ENCODE measurements around the gene EYA3. TPM values are rescaled to one million over a fixed set of nuclear protein-coding genes. Genes with fewer than 3 reads are reported as not detected.

The EYA3 gene
- total RNA-seq, 1 donor from 2014 or later = 9.9 TPM

DNA sequence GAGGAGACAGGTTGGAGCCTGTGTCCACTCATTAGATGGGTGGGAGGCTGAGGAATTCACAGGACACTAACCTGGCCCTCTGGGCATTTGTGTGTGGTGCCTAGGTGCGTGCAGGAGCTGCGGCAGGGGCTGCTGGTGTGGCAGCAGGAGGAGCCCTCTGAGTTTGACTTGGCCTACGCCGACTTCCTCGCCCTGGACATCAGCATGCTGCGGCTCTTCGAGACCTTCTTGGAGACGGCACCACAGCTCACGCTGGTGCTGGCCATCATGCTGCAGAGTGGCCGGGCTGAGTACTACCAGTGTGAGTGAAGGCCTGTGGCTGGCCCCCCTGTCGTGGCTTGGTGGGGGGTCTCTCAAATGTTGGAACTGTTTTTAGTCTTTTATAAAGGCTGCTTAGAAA is 125.0 kb downstream of the EYA3 start:
- Histone ChIP-seq H3K27me3 (ENCODE audit: control insufficient read depth in 3 of 3, insufficient read depth in 3 of 3, low read length in 3 of 3) (no peaks in the 10 kb centered on the region), H3K9ac (ENCODE audit: low read depth in 1 of 3, low read length in 3 of 3) (no peak overlapping the region), H3K27ac (ENCODE audit: low read depth, low read length) (no peak overlapping the region), H3K9me3 (ENCODE audit: control insufficient read depth in 3 of 3, low read length in 3 of 3) (no peaks in the 10 kb centered on the region), H3K36me3 (ENCODE audit: control insufficient read depth in 3 of 3, insufficient read depth in 3 of 3, low read length in 3 of 3) (peaks cover 18 to 28% (median 25%) of the 10 kb centered on the region in 3 donors), H3K4me1 (ENCODE audit: control insufficient read depth in 3 of 3, insufficient read depth in 3 of 3, low read length in 3 of 3) (peaks cover 16 to 21% (median 16%) of the 10 kb centered on the region in 3 donors), H3K4me3 (ENCODE audit: low read length in 3 of 3) (no peak overlapping the region)

DNA sequence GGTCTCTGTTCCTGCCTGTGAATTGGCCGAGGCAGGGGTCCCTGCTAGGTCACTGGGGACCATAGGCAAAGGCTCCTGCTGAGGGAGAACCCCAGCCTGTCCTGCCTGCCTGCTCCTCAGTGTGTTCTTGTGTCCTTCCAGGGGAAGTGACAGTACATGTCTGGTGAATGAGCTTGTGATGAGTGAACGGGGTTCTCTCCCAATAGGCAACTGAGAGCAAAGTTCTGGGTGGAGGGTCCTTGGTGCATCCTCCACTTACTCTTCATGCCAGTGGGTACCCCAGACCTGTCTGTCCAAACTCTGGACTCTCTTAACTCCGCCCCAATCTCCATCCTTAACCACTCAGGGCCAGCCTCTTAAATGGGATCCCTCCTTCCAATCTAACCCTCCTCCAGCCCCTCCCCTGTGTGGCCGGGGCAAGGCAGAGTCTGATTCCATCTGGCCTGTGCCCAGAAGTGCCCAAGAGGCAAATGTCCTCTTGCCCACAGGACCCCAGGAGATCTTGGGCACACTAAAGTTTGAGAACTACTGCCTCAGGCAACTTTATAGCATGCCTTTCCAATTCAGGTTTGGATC is 126.7 kb downstream of the EYA3 start:
- peak overlapping the region in 1 of 3 donors; percentile 87 for H3K9ac ChIP-seq (ENCODE audit: low read depth in 1 of 3, low read length in 3 of 3)
- peaks cover 16 to 18% (median 16%) of the 10 kb centered on the region in 3 donors for H3K4me1 ChIP-seq (ENCODE audit: control insufficient read depth in 3 of 3, insufficient read depth in 3 of 3, low read length in 3 of 3)
- peak overlapping the region in 1 of 3 donors; percentile 86 for H3K4me3 ChIP-seq (ENCODE audit: low read length in 3 of 3)
- H3K27ac ChIP-seq (ENCODE audit: low read depth, low read length) = no peak overlapping the region
- H3K27me3 ChIP-seq (ENCODE audit: control insufficient read depth in 3 of 3, insufficient read depth in 3 of 3, low read length in 3 of 3) = no peaks in the 10 kb centered on the region
- H3K9me3 ChIP-seq (ENCODE audit: control insufficient read depth in 3 of 3, low read length in 3 of 3) = no peaks in the 10 kb centered on the region
- H3K36me3 ChIP-seq (ENCODE audit: control insufficient read depth in 3 of 3, insufficient read depth in 3 of 3, low read length in 3 of 3) = peaks cover 13 to 17% (median 16%) of the 10 kb centered on the region in 3 donors

DNA sequence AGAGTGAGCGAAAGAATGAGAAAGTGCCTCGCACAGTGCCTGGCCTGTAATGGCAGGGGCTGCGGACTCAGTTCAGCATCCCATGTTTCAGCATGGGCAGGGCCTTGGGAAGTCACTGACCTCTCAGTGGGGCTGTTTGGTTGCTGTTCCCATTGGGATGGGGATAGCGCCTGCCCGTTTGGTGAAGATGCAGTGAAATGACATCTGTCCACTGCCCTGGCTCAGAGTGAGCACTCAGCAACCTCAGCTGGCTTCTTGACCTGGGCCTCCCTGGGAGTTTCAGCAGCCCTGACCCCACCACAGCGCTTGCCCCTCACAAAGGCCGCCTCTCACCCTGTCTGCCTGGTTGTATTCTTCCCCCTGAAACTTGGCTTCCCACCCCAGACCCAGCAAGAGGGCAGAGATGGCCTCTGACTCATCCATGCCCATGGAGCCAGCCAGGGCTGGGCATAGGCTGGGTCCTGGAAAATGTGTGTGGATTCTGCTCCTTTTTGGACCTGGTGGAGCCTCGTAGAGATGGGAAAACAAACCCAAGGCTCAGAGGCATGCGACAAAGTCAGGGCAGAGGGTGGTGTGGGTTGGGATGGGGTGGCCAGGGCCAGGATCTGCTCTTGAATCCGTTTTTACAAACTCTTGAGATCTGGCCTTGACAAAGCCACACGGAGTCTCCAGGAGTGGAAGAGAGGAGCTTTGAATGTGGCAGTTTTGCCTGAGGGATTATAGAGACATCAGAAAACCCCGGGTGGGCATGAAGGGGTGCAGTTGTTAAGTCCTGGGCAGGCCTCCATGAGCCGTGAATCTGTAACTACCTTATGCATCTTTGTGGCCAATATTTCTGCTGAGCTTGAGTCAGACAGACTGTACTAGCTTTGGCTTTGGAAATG is 127.4 kb downstream of the EYA3 start:
- Histone ChIP-seq H3K27me3 (ENCODE audit: control insufficient read depth in 3 of 3, insufficient read depth in 3 of 3, low read length in 3 of 3) (no peaks in the 10 kb centered on the region), H3K9ac (ENCODE audit: low read depth in 1 of 3, low read length in 3 of 3) (peak overlapping the region; percentile 87 to 93 (median 88)), H3K27ac (ENCODE audit: low read depth, low read length) (peak overlapping the region; percentile 39), H3K4me3 (ENCODE audit: low read length in 3 of 3) (peak overlapping the region; percentile 86 to 89 (median 86)), H3K9me3 (ENCODE audit: control insufficient read depth in 3 of 3, low read length in 3 of 3) (no peaks in the 10 kb centered on the region), H3K36me3 (ENCODE audit: control insufficient read depth in 3 of 3, insufficient read depth in 3 of 3, low read length in 3 of 3) (peaks cover 8 to 13% (median 11%) of the 10 kb centered on the region in 3 donors), H3K4me1 (ENCODE audit: control insufficient read depth in 3 of 3, insufficient read depth in 3 of 3, low read length in 3 of 3) (peaks cover 16 to 18% (median 16%) of the 10 kb centered on the region in 3 donors)

DNA sequence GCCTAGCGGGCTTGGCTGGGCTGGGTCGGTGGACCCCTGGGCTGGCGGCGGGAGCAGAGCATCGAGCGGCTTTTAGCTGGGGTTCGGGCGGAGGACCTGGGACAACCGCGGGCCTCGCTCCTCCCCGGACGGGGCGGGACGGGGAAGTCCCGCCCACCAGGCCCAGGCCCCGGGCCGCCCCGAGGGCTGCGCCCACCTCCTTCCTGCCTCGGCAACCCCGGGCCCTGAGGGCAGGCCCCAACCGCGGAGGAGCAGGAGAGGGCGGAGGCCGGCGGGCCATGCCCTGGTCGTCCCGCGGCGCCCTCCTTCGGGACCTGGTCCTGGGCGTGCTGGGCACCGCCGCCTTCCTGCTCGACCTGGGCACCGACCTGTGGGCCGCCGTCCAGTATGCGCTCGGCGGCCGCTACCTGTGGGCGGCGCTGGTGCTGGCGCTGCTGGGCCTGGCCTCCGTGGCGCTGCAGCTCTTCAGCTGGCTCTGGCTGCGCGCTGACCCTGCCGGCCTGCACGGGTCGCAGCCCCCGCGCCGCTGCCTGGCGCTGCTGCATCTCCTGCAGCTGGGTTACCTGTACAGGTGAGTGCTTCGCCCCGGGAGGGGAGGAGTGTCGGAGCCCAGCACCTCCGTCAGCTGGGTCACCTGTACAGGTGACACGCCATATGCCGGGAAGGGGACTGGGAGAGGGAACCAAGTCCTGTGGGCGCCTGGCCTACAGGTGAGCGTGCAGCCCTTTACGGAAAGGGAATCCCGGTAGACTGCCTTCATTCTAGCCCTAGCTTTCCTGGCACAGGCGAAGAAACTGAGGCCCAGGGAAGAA is 128.4 kb downstream of the EYA3 start, which contains the start of gene XKR8:
XKR8 (plus strand) TSS at position 182 of the 812 bp plus-strand sequence; CDS start at position 279, 97 bp downstream.
- peaks cover 16 to 18% (median 16%) of the 10 kb centered on the region in 3 donors for H3K4me1 ChIP-seq (ENCODE audit: control insufficient read depth in 3 of 3, insufficient read depth in 3 of 3, low read length in 3 of 3)
- H3K9ac ChIP-seq (ENCODE audit: low read depth in 1 of 3, low read length in 3 of 3) = peak within 1 kb of the TSS; percentile 87 to 93 (median 88)
- peaks cover 7 to 10% (median 8%) of the 10 kb centered on the region in 3 donors for H3K36me3 ChIP-seq (ENCODE audit: control insufficient read depth in 3 of 3, insufficient read depth in 3 of 3, low read length in 3 of 3)
- H3K27me3 ChIP-seq (ENCODE audit: control insufficient read depth in 3 of 3, insufficient read depth in 3 of 3, low read length in 3 of 3) = no peaks in the 10 kb centered on the region
- H3K9me3 ChIP-seq (ENCODE audit: control insufficient read depth in 3 of 3, low read length in 3 of 3) = no peaks in the 10 kb centered on the region
- H3K4me3 ChIP-seq (ENCODE audit: low read length in 3 of 3) = peak within 1 kb of the TSS; percentile 86 to 89 (median 86)
- peak within 1 kb of the TSS; percentile 74 for H3K27ac ChIP-seq (ENCODE audit: low read depth, low read length)

DNA sequence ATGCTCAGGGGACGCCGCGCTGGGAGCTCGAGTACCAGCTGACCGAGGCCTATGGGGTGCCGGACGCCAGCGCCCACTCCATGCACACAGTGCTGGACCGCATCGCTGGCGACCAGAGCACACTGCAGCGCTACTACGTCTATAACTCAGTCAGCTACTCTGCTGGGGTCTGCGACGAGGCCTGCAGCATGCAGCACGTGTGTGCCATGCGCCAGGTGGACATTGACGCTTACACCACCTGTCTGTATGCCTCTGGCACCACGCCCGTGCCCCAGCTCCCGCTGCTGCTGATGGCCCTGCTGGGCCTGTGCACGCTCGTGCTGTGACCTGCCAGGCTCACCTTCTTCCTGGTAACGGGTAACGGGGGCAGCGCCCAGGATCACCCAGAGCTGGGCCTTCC is 129.9 kb downstream of the EYA3 start:
- H3K4me3 ChIP-seq (ENCODE audit: low read length in 3 of 3) = no peak overlapping the region
- H3K27me3 ChIP-seq (ENCODE audit: control insufficient read depth in 3 of 3, insufficient read depth in 3 of 3, low read length in 3 of 3) = no peaks in the 10 kb centered on the region
- peaks cover 16 to 18% (median 16%) of the 10 kb centered on the region in 3 donors for H3K4me1 ChIP-seq (ENCODE audit: control insufficient read depth in 3 of 3, insufficient read depth in 3 of 3, low read length in 3 of 3)
- peaks cover 0 to 3% (median under 1%) of the 10 kb centered on the region in 3 donors for H3K36me3 ChIP-seq (ENCODE audit: control insufficient read depth in 3 of 3, insufficient read depth in 3 of 3, low read length in 3 of 3)
- H3K9me3 ChIP-seq (ENCODE audit: control insufficient read depth in 3 of 3, low read length in 3 of 3) = no peaks in the 10 kb centered on the region
- H3K9ac ChIP-seq (ENCODE audit: low read depth in 1 of 3, low read length in 3 of 3) = no peak overlapping the region
- H3K27ac ChIP-seq (ENCODE audit: low read depth, low read length) = no peak overlapping the region

DNA sequence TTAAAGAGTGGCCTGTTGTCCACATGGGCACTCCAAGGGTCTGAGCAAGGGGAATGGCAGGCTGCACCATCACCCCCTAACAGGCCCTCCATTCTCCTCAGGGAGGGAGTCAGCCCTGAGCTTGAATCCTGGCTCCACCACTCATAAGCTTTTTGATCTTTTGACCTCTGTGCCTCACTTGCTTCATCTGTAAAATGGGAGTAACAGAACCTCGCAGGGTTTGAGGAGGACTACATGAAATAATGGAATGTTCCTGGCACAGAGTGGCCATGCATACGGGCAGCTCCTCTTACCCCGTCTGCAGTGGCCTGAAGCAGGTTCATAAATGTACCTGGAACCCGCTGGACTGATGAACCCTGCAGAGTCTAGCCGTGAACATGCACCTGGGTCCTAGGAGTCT is 130.8 kb downstream of the EYA3 start:
- Histone ChIP-seq H3K4me1 (ENCODE audit: control insufficient read depth in 3 of 3, insufficient read depth in 3 of 3, low read length in 3 of 3) (peaks cover 16 to 18% (median 16%) of the 10 kb centered on the region in 3 donors), H3K9ac (ENCODE audit: low read depth in 1 of 3, low read length in 3 of 3) (no peak overlapping the region), H3K9me3 (ENCODE audit: control insufficient read depth in 3 of 3, low read length in 3 of 3) (no peaks in the 10 kb centered on the region), H3K27me3 (ENCODE audit: control insufficient read depth in 3 of 3, insufficient read depth in 3 of 3, low read length in 3 of 3) (no peaks in the 10 kb centered on the region), H3K36me3 (ENCODE audit: control insufficient read depth in 3 of 3, insufficient read depth in 3 of 3, low read length in 3 of 3) (no peaks in the 10 kb centered on the region), H3K4me3 (ENCODE audit: low read length in 3 of 3) (no peak overlapping the region), H3K27ac (ENCODE audit: low read depth, low read length) (no peak overlapping the region)

DNA sequence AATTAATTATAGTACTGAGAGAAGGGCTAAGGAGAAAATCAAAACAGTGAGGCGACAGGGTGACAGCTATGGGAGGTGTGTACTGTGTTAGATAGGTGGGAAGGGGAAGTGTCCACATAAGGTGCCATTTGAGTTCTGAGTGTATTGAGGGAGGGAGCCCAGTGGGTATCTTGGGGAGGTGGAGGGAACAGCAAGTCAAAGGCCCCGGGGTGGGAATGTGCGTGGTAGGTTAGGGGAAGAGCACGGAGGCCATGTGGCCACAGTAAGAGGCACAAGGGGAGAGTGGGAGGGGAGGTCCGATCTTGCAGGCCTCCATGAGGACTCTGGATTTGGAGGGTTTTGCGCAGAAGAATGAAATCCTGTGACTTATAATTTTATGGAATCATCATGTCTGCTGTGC is 131.6 kb downstream of the EYA3 start:
- Histone ChIP-seq H3K9me3 (ENCODE audit: control insufficient read depth in 3 of 3, low read length in 3 of 3) (no peaks in the 10 kb centered on the region), H3K9ac (ENCODE audit: low read depth in 1 of 3, low read length in 3 of 3) (no peak overlapping the region), H3K27ac (ENCODE audit: low read depth, low read length) (no peak overlapping the region), H3K36me3 (ENCODE audit: control insufficient read depth in 3 of 3, insufficient read depth in 3 of 3, low read length in 3 of 3) (no peaks in the 10 kb centered on the region), H3K4me1 (ENCODE audit: control insufficient read depth in 3 of 3, insufficient read depth in 3 of 3, low read length in 3 of 3) (peaks cover 16 to 18% (median 16%) of the 10 kb centered on the region in 3 donors), H3K27me3 (ENCODE audit: control insufficient read depth in 3 of 3, insufficient read depth in 3 of 3, low read length in 3 of 3) (no peaks in the 10 kb centered on the region), H3K4me3 (ENCODE audit: low read length in 3 of 3) (no peak overlapping the region)

GRCh38 chr1:27955076-27955475 is 133.3 kb downstream of the EYA3 start:
- no peak overlapping the region for H3K9ac ChIP-seq (ENCODE audit: low read depth in 1 of 3, low read length in 3 of 3)
- no peaks in the 10 kb centered on the region for H3K27me3 ChIP-seq (ENCODE audit: control insufficient read depth in 3 of 3, insufficient read depth in 3 of 3, low read length in 3 of 3)
- no peaks in the 10 kb centered on the region for H3K36me3 ChIP-seq (ENCODE audit: control insufficient read depth in 3 of 3, insufficient read depth in 3 of 3, low read length in 3 of 3)
- no peak overlapping the region for H3K27ac ChIP-seq (ENCODE audit: low read depth, low read length)
- H3K4me1 ChIP-seq (ENCODE audit: control insufficient read depth in 3 of 3, insufficient read depth in 3 of 3, low read length in 3 of 3) = peaks cover 2 to 3% (median 2%) of the 10 kb centered on the region in 3 donors
- no peaks in the 10 kb centered on the region for H3K9me3 ChIP-seq (ENCODE audit: control insufficient read depth in 3 of 3, low read length in 3 of 3)
- no peak overlapping the region for H3K4me3 ChIP-seq (ENCODE audit: low read length in 3 of 3)

DNA sequence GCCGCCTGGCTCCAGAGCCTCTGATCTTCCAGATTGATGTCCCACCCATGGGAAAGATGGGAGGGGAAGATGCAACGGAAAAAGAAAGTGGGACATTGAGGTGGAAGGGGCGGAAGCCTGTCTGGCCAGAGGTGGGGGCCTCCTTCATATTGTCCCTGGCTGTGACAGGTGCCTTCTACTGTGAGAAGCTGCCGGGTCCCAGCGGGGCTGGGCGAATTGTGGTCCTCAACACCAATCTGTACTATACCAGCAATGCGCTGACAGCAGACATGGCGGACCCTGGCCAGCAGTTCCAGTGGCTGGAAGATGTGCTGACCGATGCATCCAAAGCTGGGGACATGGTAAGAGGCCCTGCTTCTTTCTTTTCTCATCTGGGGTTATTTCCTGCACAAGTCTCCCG is 134.2 kb downstream of the EYA3 start:
- no peaks in the 10 kb centered on the region for H3K36me3 ChIP-seq (ENCODE audit: control insufficient read depth in 3 of 3, insufficient read depth in 3 of 3, low read length in 3 of 3)
- H3K9me3 ChIP-seq (ENCODE audit: control insufficient read depth in 3 of 3, low read length in 3 of 3) = no peaks in the 10 kb centered on the region
- H3K9ac ChIP-seq (ENCODE audit: low read depth in 1 of 3, low read length in 3 of 3) = no peak overlapping the region
- no peak overlapping the region for H3K27ac ChIP-seq (ENCODE audit: low read depth, low read length)
- H3K4me3 ChIP-seq (ENCODE audit: low read length in 3 of 3) = no peak overlapping the region
- no peaks in the 10 kb centered on the region for H3K27me3 ChIP-seq (ENCODE audit: control insufficient read depth in 3 of 3, insufficient read depth in 3 of 3, low read length in 3 of 3)
- peaks cover 0 to 1% (median 0%) of the 10 kb centered on the region in 3 donors for H3K4me1 ChIP-seq (ENCODE audit: control insufficient read depth in 3 of 3, insufficient read depth in 3 of 3, low read length in 3 of 3)

Measured in skeletal muscle tissue (tissue), 4 donors.